Small intestine (tissue), 7 donors: Measurements from ENCODE around the gene HVCN1. TPM values are rescaled to one million over a fixed set of nuclear protein-coding genes. Genes with fewer than 3 reads are reported as not detected.
A peak's percentile ranks its signal among the peaks of the same experiment; 100 is the strongest.
"Not testable (repeated sequence)": the region's sequence is repeated elsewhere in the genome, so short reads cannot be mapped to it uniquely, and the experiment has no call there.

ENCODE experiments used
- DNase-seq, 2 donors: peaks; one replicate each; pipeline versions ENCODE4 v3.0.0 to v3.0.0-alpha.2; 2013
- FAIRE-seq: peaks from 2 replicates; lab custom pipeline; 2012; peaks lifted over from hg19 to GRCh38; lab: Jason Lieb, UNC
- H3K27ac ChIP-seq, 3 donors: one replicate each; pipeline ENCODE4 v1.5.1; 2013; ENCODE audit warnings: low read length in 2 of 3, mild to moderate bottlenecking in 2 of 3, control low read depth in 1 of 3, inconsistent platforms in 1 of 3, low read depth in 1 of 3, moderate library complexity in 1 of 3
- H3K27me3 ChIP-seq, 3 donors: one replicate each; pipeline ENCODE4 v1.6.1; 2013; ENCODE audit warnings: low read length in 3 of 3, inconsistent platforms in 1 of 3; ENCODE audit not compliant: control insufficient read depth in 3 of 3, insufficient read depth in 3 of 3
- H3K36me3 ChIP-seq, 3 donors: one replicate each; pipeline ENCODE4 v1.6.1; 2013; ENCODE audit warnings: low read length in 3 of 3, inconsistent platforms in 1 of 3, low read depth in 1 of 3, mild to moderate bottlenecking in 1 of 3, moderate library complexity in 1 of 3; ENCODE audit not compliant: control insufficient read depth in 3 of 3, insufficient read depth in 2 of 3
- H3K4me1 ChIP-seq, 3 donors: one replicate each; pipeline ENCODE4 v1.6.1; 2013; ENCODE audit warnings: low read length in 2 of 3, inconsistent platforms in 1 of 3, low read depth in 1 of 3, mild to moderate bottlenecking in 1 of 3, moderate library complexity in 1 of 3; ENCODE audit not compliant: control insufficient read depth in 3 of 3, insufficient read depth in 2 of 3
- H3K4me3 ChIP-seq, 3 donors: one replicate each; pipeline ENCODE4 v1.5.1; 2013; ENCODE audit warnings: low read length in 3 of 3, control low read depth in 1 of 3, inconsistent platforms in 1 of 3, low read depth in 1 of 3, mild to moderate bottlenecking in 1 of 3, moderate library complexity in 1 of 3
- H3K9me3 ChIP-seq, 2 donors: one replicate each; pipeline ENCODE4 v1.6.1; 2013; ENCODE audit warnings: low read depth in 1 of 2, low read length in 1 of 2; ENCODE audit not compliant: control insufficient read depth in 2 of 2, insufficient read depth in 1 of 2
- WGBS, 3 donors: extraction: QIAGEN DNeasy Blood & Tissue Kit; methylation state at CpG; one replicate each; pipeline ENCODE4 v1.1.7; 2013; 5-methylcytosine and 5-hydroxymethylcytosine counted together
- polyA plus RNA-seq, 4 donors: library from polyadenylated mRNA; stranded (reverse) in 3 of 4; unstranded in 1 of 4; fragments of 200-250 nt in 3 of 4; fragments of 120-200 nt in 1 of 4; gene quantifications; one replicate each; pipeline versions ENCODE4 v1.2.1 to v1.2.3, GENCODE V29; 2013
- donor health status: healthy with polysubstance abuse.
- donor health status: control.
- donor health status: control.
- donor health status: Bipolar disorder and iron deficiency.
- donor health status: healthy.

Gene HVCN1
- polyA plus RNA-seq, 4 donors = 1.9 to 4.7 (median 3.5) TPM

DNA sequence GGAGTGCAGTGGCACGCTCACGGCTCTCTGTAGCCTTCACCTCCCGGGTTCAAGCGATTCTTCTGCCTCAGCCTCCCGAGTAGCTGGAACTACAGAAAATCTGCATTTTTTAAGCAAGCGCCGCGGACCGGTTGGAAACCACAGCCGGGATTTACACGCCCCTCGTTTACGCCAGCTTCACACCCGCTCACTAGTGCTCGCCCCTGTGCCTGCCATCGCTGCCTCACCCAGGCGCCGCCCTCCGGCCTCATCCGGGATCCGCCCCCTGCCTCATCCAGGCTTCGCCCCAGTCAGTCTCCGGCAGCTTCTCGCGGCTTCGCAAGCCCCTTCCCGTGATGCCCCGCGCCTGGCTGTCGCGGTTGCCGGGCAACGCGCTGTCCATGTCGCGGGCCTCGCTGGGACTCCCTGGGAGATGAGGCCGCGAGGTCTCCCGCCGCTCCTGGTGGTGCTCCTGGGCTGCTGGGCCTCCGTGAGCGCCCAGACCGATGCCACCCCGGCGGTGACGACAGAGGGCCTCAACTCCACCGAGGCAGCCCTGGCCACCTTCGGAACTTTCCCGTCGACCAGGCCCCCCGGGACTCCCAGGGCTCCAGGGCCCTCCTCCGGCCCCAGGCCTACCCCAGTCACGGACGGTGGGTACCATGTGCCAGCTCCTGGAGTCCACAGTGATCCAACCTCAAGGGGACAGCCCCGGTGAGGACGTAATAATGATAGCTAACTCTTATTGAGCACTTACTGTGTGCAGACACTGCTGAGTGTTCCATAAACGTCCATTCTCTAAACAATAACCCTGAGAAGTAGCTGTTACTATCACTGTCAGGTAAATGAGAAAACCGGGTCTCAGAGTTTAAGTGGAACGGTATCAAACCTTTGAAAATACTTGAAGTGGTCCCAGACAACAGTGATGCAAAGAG lies 74.9 kb downstream of the HVCN1 start, which contains the start of gene TCTN1:
Gene TCTN1 (plus strand): TSS at position 359 of the 914 bp plus-strand sequence. CDS start 54 bp downstream, at position 413.
- no peaks in the 10 kb centered on the region for H3K27me3 ChIP-seq
- peaks cover 0 to 2% (median 0%) of the 10 kb centered on the region in 3 donors for H3K36me3 ChIP-seq
- H3K27ac ChIP-seq = peak within 1 kb of the TSS in 2 of 3 donors; percentile 60 to 72
- no peaks in the 10 kb centered on the region for H3K9me3 ChIP-seq
- 2 to 3% (median 3%) methylated on average over 48 to 60 of the region's 60 CpGs for WGBS, 3 donors
- peak within 1 kb of the TSS; percentile 55 to 93 (median 58) for H3K4me3 ChIP-seq
- H3K4me1 ChIP-seq = peaks cover 0 to 7% (median 0%) of the 10 kb centered on the region in 3 donors
- DNase-seq (peak; percentile 90 to 97), FAIRE-seq (no peak)

- no peak for FAIRE-seq
- peak overlapping the region; percentile 15 to 93 (median 55) for H3K4me3 ChIP-seq
- 74 to 82% (median 79%) methylated on average over 22 to 23 of the region's 23 CpGs for WGBS, 3 donors
These were observed 75.7 kb downstream of the HVCN1 start for GRCh38 chr12:110613071-110613770.

DNA sequence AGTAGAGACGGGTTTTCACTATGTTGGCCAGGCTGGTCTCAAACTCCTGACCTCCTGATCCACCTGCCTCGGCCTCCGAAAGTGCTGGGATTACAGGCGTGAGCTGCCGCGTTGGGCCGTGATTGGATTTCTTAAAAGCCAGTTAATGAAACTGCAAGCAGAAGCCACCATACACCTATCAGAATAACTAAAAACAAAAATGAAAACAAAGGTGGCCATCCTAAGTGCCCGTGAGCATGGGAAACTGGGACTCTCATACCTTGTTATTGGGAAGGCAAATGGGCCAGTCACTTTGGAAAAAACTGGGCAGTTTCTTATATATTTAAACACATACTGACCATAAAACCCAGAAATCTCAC lies 82.7 kb downstream of the HVCN1 start:
- Histone ChIP-seq H3K4me3 (no peak overlapping the region), H3K9me3 (no peaks in the 10 kb centered on the region), H3K36me3 (no peaks in the 10 kb centered on the region), H3K27ac (peak overlapping the region in 1 of 3 donors; percentile 46), H3K4me1 (no peaks in the 10 kb centered on the region), H3K27me3 (no peaks in the 10 kb centered on the region)
- 82 to 94% (median 85%) methylated on average over 8 of the region's 8 CpGs for WGBS, 3 donors
- FAIRE-seq (no peak), DNase-seq (no peak)

More at GRCh38 chr12:110613071-110613770, 75.7 kb downstream of the HVCN1 start:
- DNase-seq = no peak
- Histone ChIP-seq H3K36me3 (peaks cover 0 to 2% (median 0%) of the 10 kb centered on the region in 3 donors), H3K4me1 (peaks cover 0 to 7% (median 0%) of the 10 kb centered on the region in 3 donors), H3K27ac (peak overlapping the region in 2 of 3 donors; percentile 60 to 72), H3K27me3 (no peaks in the 10 kb centered on the region), H3K9me3 (no peaks in the 10 kb centered on the region)

GRCh38 chr12:110602085-110602814 lies 86.7 kb downstream of the HVCN1 start:
- not testable (repeated sequence) for H3K36me3 ChIP-seq, H3K4me3 ChIP-seq, FAIRE-seq, H3K27me3 ChIP-seq, H3K27ac ChIP-seq, H3K4me1 ChIP-seq, H3K9me3 ChIP-seq
- 50 to 60% (median 56%) methylated on average over 14 of the region's 14 CpGs for WGBS, 3 donors
- peak; percentile 60 to 73 for DNase-seq

GRCh38 chr12:110600254-110600653 lies 88.7 kb downstream of the HVCN1 start:
- FAIRE-seq (no peak), DNase-seq (peak; percentile 50 to 52)
- H3K4me1 ChIP-seq = no peaks in the 10 kb centered on the region
- no peak overlapping the region for H3K27ac ChIP-seq
- no peaks in the 10 kb centered on the region for H3K9me3 ChIP-seq
- WGBS, 3 donors = 24 to 37% (median 26%) methylated on average over 4 of the region's 4 CpGs
- H3K36me3 ChIP-seq = no peaks in the 10 kb centered on the region
- H3K4me3 ChIP-seq = no peak overlapping the region
- no peaks in the 10 kb centered on the region for H3K27me3 ChIP-seq

GRCh38 chr12:110599334-110599733 lies 89.6 kb downstream of the HVCN1 start:
- Histone ChIP-seq H3K27ac (no peak overlapping the region), H3K36me3 (no peaks in the 10 kb centered on the region), H3K27me3 (no peaks in the 10 kb centered on the region), H3K4me1 (no peaks in the 10 kb centered on the region), H3K4me3 (no peak overlapping the region), H3K9me3 (no peaks in the 10 kb centered on the region)
- DNase-seq = no peak
- 82 to 85% (median 82%) methylated on average over 4 of the region's 4 CpGs for WGBS, 3 donors
- no peak for FAIRE-seq
